PC-9 (cell line): Measurements from ENCODE around the gene TTC7B.

Experiments
- EZH2 ChIP-seq: fragments of 200-600 bp; sonication (generic); IDR thresholded peaks from 2 replicates; pipeline ENCODE4 v1.8.0; 2017; ENCODE audit warnings: antibody characterized with exemption, low read depth
- TF ChIP-seq, protein P1 (sequence below): fragments of 200-600 bp; sonication (generic); conservative IDR thresholded peaks from 2 replicates; pipeline ENCODE4 v1.6.1; 2017; ENCODE audit warnings: mixed run types, antibody characterized with exemption, mild to moderate bottlenecking, moderate library complexity

DNA sequence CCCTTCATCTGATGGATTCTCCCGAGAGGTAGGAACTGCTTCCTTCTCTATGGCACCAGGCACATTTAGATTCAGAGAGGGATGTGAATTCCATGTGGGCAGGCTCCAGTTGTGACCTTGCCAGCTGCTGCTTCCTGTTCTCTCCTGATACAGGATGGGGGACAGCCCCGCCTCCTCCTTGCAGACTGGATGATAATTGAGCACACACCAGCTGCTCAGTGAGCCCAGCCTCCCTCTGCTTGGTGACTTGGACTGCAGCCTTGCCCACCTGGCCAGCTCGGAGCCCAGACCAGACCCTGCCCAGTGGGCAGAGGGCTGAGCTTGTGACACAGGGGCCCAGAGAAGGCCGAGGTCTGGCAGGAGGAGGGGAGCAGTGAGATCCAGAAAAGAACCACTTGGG lies 329.2 kb downstream of the TTC7B start:
- TF ChIP-seq, protein P1, sequence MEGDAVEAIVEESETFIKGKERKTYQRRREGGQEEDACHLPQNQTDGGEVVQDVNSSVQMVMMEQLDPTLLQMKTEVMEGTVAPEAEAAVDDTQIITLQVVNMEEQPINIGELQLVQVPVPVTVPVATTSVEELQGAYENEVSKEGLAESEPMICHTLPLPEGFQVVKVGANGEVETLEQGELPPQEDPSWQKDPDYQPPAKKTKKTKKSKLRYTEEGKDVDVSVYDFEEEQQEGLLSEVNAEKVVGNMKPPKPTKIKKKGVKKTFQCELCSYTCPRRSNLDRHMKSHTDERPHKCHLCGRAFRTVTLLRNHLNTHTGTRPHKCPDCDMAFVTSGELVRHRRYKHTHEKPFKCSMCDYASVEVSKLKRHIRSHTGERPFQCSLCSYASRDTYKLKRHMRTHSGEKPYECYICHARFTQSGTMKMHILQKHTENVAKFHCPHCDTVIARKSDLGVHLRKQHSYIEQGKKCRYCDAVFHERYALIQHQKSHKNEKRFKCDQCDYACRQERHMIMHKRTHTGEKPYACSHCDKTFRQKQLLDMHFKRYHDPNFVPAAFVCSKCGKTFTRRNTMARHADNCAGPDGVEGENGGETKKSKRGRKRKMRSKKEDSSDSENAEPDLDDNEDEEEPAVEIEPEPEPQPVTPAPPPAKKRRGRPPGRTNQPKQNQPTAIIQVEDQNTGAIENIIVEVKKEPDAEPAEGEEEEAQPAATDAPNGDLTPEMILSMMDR, result no peak
- no peak for TF ChIP-seq EZH2
